PFSK-1 (cell line): ENCODE results near the gene GRID1.

Experiments used
- FOXP2 ChIP-seq: optimal IDR thresholded peaks from 2 replicates; pipeline ENCODE3; 2011; ENCODE audit warnings: borderline replicate concordance, control low read depth, inconsistent platforms; ENCODE audit not compliant: insufficient read depth; ENCODE audit errors: extremely low read length, extremely low read depth
- POLR2AphosphoS5 ChIP-seq: IDR thresholded peaks from 2 replicates; pipeline ENCODE4 v1.6.1; 2012; ENCODE audit warnings: low read depth, mild to moderate bottlenecking, control low read depth, low read length, moderate library complexity
- SIN3A ChIP-seq: IDR thresholded peaks from 2 replicates; pipeline ENCODE4 v1.6.1; 2012; ENCODE audit warnings: mild to moderate bottlenecking, low read length, moderate library complexity, borderline replicate concordance; ENCODE audit not compliant: insufficient read depth
- TAF1 ChIP-seq: IDR thresholded peaks from 2 replicates; pipeline ENCODE4 v1.6.1; 2012; ENCODE audit warnings: low read length, control low read depth, borderline replicate concordance; ENCODE audit not compliant: insufficient read depth
- TF ChIP-seq, protein P1 (sequence below), 2 experiments: IDR thresholded peaks; 2 replicates each; pipeline versions ENCODE4 v1.6.1 to v1.8.0; 2011 to 2012; ENCODE audit warnings: low read depth in 2 of 2, low read length in 2 of 2, control low read depth in 1 of 2, inconsistent platforms in 1 of 2, mild to moderate bottlenecking in 1 of 2, moderate library complexity in 1 of 2; ENCODE audit not compliant: insufficient read depth in 1 of 2

DNA sequence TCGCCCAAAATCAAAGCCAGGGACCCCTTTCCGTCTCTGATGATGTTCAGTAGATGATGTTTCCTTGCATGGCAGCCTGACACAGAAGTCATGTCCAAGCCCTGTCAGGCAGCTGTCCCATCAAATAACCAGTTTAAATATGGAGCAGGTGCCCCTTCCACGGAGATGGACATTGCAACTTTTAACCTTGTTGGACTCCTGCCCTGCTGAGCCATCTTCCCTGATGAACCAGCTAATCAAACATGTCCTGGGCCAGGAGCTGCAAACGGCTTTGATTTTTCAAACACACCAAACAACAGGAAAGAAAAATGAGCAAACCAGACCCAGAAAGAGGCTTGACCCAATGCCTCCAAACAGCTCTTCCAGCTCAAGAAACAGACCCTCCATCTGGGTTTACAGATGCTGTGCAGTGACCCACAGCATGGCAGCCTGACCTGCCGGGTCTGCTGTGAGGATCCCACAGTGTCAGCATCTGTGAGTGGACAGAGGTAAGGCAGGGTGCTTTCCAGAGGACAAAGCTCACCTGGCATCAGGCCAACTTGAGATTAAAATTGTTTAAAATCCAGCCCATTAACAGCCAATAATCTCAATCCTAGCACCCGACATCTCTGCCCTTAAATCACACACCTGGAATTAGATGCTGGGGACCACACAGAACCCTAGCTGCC is 372.6 kb downstream of the GRID1 start:
- TF ChIP-seq TAF1 = no peak
- no peak for TF ChIP-seq POLR2AphosphoS5
- TF ChIP-seq FOXP2 = no peak
- TF ChIP-seq, protein P1, sequence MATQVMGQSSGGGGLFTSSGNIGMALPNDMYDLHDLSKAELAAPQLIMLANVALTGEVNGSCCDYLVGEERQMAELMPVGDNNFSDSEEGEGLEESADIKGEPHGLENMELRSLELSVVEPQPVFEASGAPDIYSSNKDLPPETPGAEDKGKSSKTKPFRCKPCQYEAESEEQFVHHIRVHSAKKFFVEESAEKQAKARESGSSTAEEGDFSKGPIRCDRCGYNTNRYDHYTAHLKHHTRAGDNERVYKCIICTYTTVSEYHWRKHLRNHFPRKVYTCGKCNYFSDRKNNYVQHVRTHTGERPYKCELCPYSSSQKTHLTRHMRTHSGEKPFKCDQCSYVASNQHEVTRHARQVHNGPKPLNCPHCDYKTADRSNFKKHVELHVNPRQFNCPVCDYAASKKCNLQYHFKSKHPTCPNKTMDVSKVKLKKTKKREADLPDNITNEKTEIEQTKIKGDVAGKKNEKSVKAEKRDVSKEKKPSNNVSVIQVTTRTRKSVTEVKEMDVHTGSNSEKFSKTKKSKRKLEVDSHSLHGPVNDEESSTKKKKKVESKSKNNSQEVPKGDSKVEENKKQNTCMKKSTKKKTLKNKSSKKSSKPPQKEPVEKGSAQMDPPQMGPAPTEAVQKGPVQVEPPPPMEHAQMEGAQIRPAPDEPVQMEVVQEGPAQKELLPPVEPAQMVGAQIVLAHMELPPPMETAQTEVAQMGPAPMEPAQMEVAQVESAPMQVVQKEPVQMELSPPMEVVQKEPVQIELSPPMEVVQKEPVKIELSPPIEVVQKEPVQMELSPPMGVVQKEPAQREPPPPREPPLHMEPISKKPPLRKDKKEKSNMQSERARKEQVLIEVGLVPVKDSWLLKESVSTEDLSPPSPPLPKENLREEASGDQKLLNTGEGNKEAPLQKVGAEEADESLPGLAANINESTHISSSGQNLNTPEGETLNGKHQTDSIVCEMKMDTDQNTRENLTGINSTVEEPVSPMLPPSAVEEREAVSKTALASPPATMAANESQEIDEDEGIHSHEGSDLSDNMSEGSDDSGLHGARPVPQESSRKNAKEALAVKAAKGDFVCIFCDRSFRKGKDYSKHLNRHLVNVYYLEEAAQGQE (IDR thresholded peaks at IDR 0.05; ENCODE audit: insufficient read depth in 1 of 2, low read depth in 2 of 2, low read length in 2 of 2) = no peak
- no peak for TF ChIP-seq SIN3A
